ENCODE data around the gene PPP2R5A. TPM values are rescaled to one million over a fixed set of nuclear protein-coding genes. Genes with fewer than 3 reads are reported as not detected.

Gene PPP2R5A
- polyA plus RNA-seq, 1 of the 3 experiments (the other 2 are of a cell fraction) = 5.4 TPM

GRCh38 chr1:212401042-212401441 is 115.8 kb downstream of the PPP2R5A start:
- H3K9me2 ChIP-seq = no peaks in the 10 kb centered on the region
- no peak for DNase-seq
- CTCF ChIA-PET = interaction anchor here (1.6 kb wide), 1 partner anchor 330 kb away, joined by 4 read pairs; no protein-coding TSS in a partner anchor
- POLR2A ChIA-PET = no interaction called here
- no peaks in the 10 kb centered on the region; the same call in 1 of the 2 replicates for H3K79me2 ChIP-seq (ENCODE audit: insufficient read depth)
- H3K9me3 ChIP-seq = peaks cover 13% of the 10 kb centered on the region; the same call in 1 of the 2 replicates
- TF ChIP-seq EP300 (IDR thresholded peaks at IDR 0.05; ENCODE audit: borderline replicate concordance in 1 of 2, low read depth in 1 of 2, low read length in 1 of 2) = no peak
- no peak for TF ChIP-seq GATA2 (CRISPR knock-in tag; IDR thresholded peaks at IDR 0.05)
- TF ChIP-seq TCF12 (IDR thresholded peaks at IDR 0.05) = no peak
- TF ChIP-seq SMC3 (IDR thresholded peaks at IDR 0.05; ENCODE audit: low read depth, low read length) = no peak
- TF ChIP-seq EZH2phosphoT487 (IDR thresholded peaks at IDR 0.05; ENCODE audit: borderline replicate concordance, low read depth) = no peak
- TF ChIP-seq JUND (IDR thresholded peaks at IDR 0.05) = no peak
- TF ChIP-seq CHD2 (IDR thresholded peaks at IDR 0.05; ENCODE audit: low read length, partially characterized antibody) = no peak
- TF ChIP-seq IRF3 (IDR thresholded peaks at IDR 0.05; ENCODE audit: low read depth, low read length) = no peak
- TF ChIP-seq RCOR1 (IDR thresholded peaks at IDR 0.05; ENCODE audit: low read length) = no peak
- TF ChIP-seq RFX5 (IDR thresholded peaks at IDR 0.05; ENCODE audit: low read length) = no peak
- TF ChIP-seq FOXM1 (IDR thresholded peaks at IDR 0.05; ENCODE audit: low read depth) = no peak
- no peak for TF ChIP-seq FOXJ3 (CRISPR knock-in tag; IDR thresholded peaks at IDR 0.05)
- no peak overlapping the region for H3K9ac ChIP-seq
- H2AFZ ChIP-seq (ENCODE audit: low read depth) = no peak overlapping the region
- H3K4me1 ChIP-seq (ENCODE audit: control insufficient read depth in 1 of 2, insufficient read depth in 2 of 2, low read depth in 1 of 2, low read length in 1 of 2) = no peaks in the 10 kb centered on the region
- no peaks in the 10 kb centered on the region for H3K27me3 ChIP-seq (ENCODE audit: insufficient read depth)
- H3F3A ChIP-seq (replicated peaks; ENCODE audit: insufficient read depth) = no peaks in the 10 kb centered on the region
- WGBS (ENCODE audit: low lambda C conversion rate) = 98% methylated on average over 4 of the region's 4 CpGs
- H4K20me1 ChIP-seq (ENCODE audit: insufficient read depth) = no peaks in the 10 kb centered on the region
- no peak overlapping the region for H3K4me2 ChIP-seq
- peaks cover 17 to 18% of the 10 kb centered on the region in 2 experiments for H3K36me3 ChIP-seq (replicated peaks in 1 of 2; ENCODE audit: control insufficient read depth in 1 of 2, insufficient read depth in 2 of 2, low read length in 1 of 2)
- H3K27ac ChIP-seq (ENCODE audit: low read depth in 2 of 2, low read length in 1 of 2) = no peak overlapping the region
- no peak overlapping the region for H3K4me3 ChIP-seq (ENCODE audit: low read depth in 2 of 2, low read length in 1 of 2)

GRCh38 chr1:212401838-212402582 is 116.8 kb downstream of the PPP2R5A start:
- no peak overlapping the region for H3K4me3 ChIP-seq (ENCODE audit: low read depth in 2 of 2, low read length in 1 of 2)
- TF ChIP-seq SMC3 (IDR thresholded peaks at IDR 0.05; ENCODE audit: low read depth, low read length) (no peak), RCOR1 (IDR thresholded peaks at IDR 0.05; ENCODE audit: low read length) (no peak), MXI1 (IDR thresholded peaks at IDR 0.05; ENCODE audit: low read depth, low read length) (no peak), PBX3 (IDR thresholded peaks at IDR 0.05) (no peak), FOSL2 (IDR thresholded peaks at IDR 0.05; ENCODE audit: borderline replicate concordance, low read depth) (no peak), JUND (IDR thresholded peaks at IDR 0.05) (no peak), NFIC (IDR thresholded peaks at IDR 0.05; ENCODE audit: borderline replicate concordance) (no peak), MEF2A (IDR thresholded peaks at IDR 0.05; ENCODE audit: borderline replicate concordance, low read depth) (no peak), TAF1 (IDR thresholded peaks at IDR 0.05; ENCODE audit: borderline replicate concordance, low read depth, low read length) (no peak), FOXJ3 (CRISPR knock-in tag; IDR thresholded peaks at IDR 0.05) (no peak)
- no peaks in the 10 kb centered on the region; the same call in 1 of the 2 replicates for H3K79me2 ChIP-seq (ENCODE audit: insufficient read depth)
- no peaks in the 10 kb centered on the region for H3K27me3 ChIP-seq (ENCODE audit: insufficient read depth)
- H3F3A ChIP-seq (replicated peaks; ENCODE audit: insufficient read depth) = no peaks in the 10 kb centered on the region
- H3K9me3 ChIP-seq = peaks cover 13% of the 10 kb centered on the region; the same call in 1 of the 2 replicates
- no peak overlapping the region for H3K27ac ChIP-seq (ENCODE audit: low read depth in 2 of 2, low read length in 1 of 2)
- WGBS (ENCODE audit: low lambda C conversion rate) = 83% methylated on average over 7 of the region's 7 CpGs
- POLR2A ChIA-PET = no interaction called here
- H3K9ac ChIP-seq = no peak overlapping the region
- H3K4me1 ChIP-seq (ENCODE audit: control insufficient read depth in 1 of 2, insufficient read depth in 2 of 2, low read depth in 1 of 2, low read length in 1 of 2) = no peaks in the 10 kb centered on the region
- H3K9me2 ChIP-seq = no peaks in the 10 kb centered on the region
- no peak overlapping the region for H2AFZ ChIP-seq (ENCODE audit: low read depth)
- CTCF ChIA-PET = interaction anchor here (1.6 kb wide), 1 partner anchor 331 kb away, joined by 4 read pairs; no protein-coding TSS in a partner anchor
- no peak for DNase-seq
- peaks cover 22 to 25% of the 10 kb centered on the region in 2 experiments for H3K36me3 ChIP-seq (replicated peaks in 1 of 2; ENCODE audit: control insufficient read depth in 1 of 2, insufficient read depth in 2 of 2, low read length in 1 of 2)
- no peaks in the 10 kb centered on the region for H4K20me1 ChIP-seq (ENCODE audit: insufficient read depth)
- H3K4me2 ChIP-seq = no peak overlapping the region
